Measurements from ENCODE around the gene MRGPRF.
A peak's percentile ranks its signal among the peaks of the same experiment; 100 is the strongest.

MRGPRF gene

GRCh38 chr11:69054397-69055211 is 41.6 kb upstream of the MRGPRF start:
- H3K27ac Mint-ChIP-seq = peak overlapping the region; percentile 67
- H3K4me1 Mint-ChIP-seq (ENCODE audit: low read depth) = peaks cover 88% of the 10 kb centered on the region
- H3K9me3 Mint-ChIP-seq = no peaks in the 10 kb centered on the region
- intact Hi-C loops (cut with micrococcal nuclease) = no loop called here
- H3K36me3 Mint-ChIP-seq (ENCODE audit: low read depth) = peaks cover 62% of the 10 kb centered on the region
- no peak overlapping the region for H3K4me3 Mint-ChIP-seq
- H3K27me3 Mint-ChIP-seq = no peaks in the 10 kb centered on the region

DNA sequence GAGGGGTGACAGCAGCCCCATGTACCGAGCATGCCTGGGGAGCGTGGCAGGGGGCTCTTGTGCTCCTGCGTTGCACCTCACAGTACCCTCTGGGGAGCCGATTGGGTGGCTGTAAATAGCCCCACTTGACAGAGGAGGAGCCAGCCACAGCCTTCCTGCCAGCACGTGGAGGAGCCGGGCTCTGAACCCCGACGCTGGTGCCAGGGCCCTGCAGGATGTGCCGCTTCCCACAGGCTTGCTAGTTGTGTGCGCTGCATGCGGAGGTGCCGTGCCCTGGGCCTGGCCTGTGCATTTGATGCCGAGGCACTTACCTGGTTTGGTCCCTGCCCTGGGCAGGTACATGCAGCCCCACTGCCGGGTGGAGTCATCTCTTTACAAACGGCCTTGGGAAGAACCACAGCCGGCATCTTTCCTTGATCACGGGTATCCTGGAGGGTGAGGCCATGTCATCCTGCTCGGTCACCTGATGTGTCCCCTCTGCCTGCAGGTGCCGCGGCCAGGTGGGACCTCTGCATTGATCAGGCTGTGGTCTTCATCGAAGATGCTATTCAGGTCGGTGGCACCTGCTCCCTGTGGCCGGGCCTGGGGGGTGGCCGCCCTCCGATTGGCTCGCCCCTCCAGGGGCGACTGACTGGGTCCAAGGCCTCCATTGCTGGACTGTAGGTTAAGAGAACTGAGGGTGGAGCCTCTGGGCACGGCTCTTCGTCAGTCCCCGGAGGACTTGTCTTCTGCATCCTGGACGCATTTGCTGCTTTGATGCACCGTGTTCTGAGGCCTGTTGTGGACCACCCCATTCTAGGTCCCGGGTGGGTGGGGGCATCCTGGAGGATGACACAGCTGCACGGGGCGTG is 40.7 kb upstream of the MRGPRF start:
- intact Hi-C loops (cut with micrococcal nuclease) = no loop called here

GRCh38 chr11:69053169-69053477 is 40.1 kb upstream of the MRGPRF start:
- peaks cover 66% of the 10 kb centered on the region for H3K36me3 Mint-ChIP-seq (ENCODE audit: low read depth)
- intact Hi-C loops (cut with micrococcal nuclease) = no loop called here
- peaks cover 84% of the 10 kb centered on the region for H3K4me1 Mint-ChIP-seq (ENCODE audit: low read depth)
- H3K27ac Mint-ChIP-seq = peak overlapping the region; percentile 41
- H3K4me3 Mint-ChIP-seq = no peak overlapping the region
- no peaks in the 10 kb centered on the region for H3K27me3 Mint-ChIP-seq
- no peaks in the 10 kb centered on the region for H3K9me3 Mint-ChIP-seq

More for the DNA sequence above, 40.7 kb upstream of the MRGPRF start:
- Mint-ChIP-seq H3K4me3 (no peak overlapping the region), H3K36me3 (ENCODE audit: low read depth) (peaks cover 66% of the 10 kb centered on the region), H3K27me3 (no peaks in the 10 kb centered on the region), H3K4me1 (ENCODE audit: low read depth) (peaks cover 86% of the 10 kb centered on the region), H3K27ac (peak overlapping the region; percentile 41), H3K9me3 (no peaks in the 10 kb centered on the region)

GRCh38 chr11:69052343-69053168 is 39.5 kb upstream of the MRGPRF start:
- intact Hi-C loops (cut with micrococcal nuclease) = no loop called here
- Mint-ChIP-seq H3K9me3 (no peaks in the 10 kb centered on the region), H3K4me1 (ENCODE audit: low read depth) (peaks cover 84% of the 10 kb centered on the region), H3K4me3 (no peak overlapping the region), H3K27me3 (no peaks in the 10 kb centered on the region), H3K27ac (peak overlapping the region; percentile 90), H3K36me3 (ENCODE audit: low read depth) (peaks cover 66% of the 10 kb centered on the region)

DNA sequence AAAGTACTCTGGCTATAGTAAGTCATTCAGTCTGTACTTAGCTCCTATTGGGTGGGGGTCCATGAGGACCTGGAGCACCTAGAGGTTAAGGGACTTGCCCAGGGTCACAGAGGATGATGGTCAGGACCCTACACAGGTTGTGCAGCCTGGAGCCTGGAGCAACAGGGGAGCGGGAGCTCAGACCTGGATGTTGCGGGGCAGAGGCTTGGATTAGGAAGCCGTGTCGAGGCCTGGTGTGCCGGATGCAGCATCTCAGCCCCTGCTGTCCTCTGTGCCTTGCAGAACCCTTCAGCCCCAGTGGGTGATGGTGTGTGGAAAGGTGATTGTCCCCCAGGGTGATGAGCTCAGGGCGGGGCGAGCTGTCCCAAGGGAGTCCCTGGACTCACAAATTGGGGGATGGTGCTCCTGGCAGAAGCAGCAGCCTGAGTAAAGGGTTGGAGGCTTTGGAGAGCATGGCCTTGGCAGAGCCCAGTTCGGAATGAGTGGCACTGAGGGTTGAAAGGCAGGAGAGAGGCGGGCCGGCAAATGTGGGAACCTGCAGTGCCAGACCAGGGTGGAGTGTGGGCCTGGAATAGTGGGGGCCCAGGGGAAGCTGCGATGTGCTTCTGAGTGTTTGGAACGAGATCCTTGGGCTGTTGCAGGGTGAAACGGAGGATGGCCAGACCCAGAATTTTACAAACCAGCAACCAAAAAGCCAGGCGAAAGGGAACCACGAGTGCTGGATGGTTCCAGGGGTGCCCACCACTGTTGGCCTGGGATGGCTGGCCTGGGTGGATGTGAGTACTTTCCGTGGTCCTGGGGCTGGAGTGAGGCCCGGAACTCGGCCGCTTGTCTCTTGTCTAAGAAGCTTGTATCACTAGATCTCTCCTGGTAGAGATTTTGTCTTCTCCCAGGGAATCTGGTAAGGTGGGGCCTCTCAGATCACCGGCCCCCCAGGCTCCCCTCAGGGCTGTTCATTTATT is 38.6 kb upstream of the MRGPRF start:
- intact Hi-C loops (cut with micrococcal nuclease) = no loop called here
- peak overlapping the region; percentile 90 for H3K27ac Mint-ChIP-seq
- no peaks in the 10 kb centered on the region for H3K27me3 Mint-ChIP-seq
- no peak overlapping the region for H3K4me3 Mint-ChIP-seq
- no peaks in the 10 kb centered on the region for H3K9me3 Mint-ChIP-seq
- peaks cover 66% of the 10 kb centered on the region for H3K36me3 Mint-ChIP-seq (ENCODE audit: low read depth)
- H3K4me1 Mint-ChIP-seq (ENCODE audit: low read depth) = peaks cover 83% of the 10 kb centered on the region

- Mint-ChIP-seq H3K27ac (peak overlapping the region; percentile 90), H3K4me1 (ENCODE audit: low read depth) (peaks cover 76% of the 10 kb centered on the region), H3K36me3 (ENCODE audit: low read depth) (peaks cover 59% of the 10 kb centered on the region), H3K27me3 (no peaks in the 10 kb centered on the region), H3K9me3 (no peaks in the 10 kb centered on the region), H3K4me3 (peak overlapping the region; percentile 26)
- intact Hi-C loops (cut with micrococcal nuclease) = no loop called here
These were observed 37.7 kb upstream of the MRGPRF start for GRCh38 chr11:69050592-69051380.

- H3K36me3 Mint-ChIP-seq (ENCODE audit: low read depth) = peaks cover 46% of the 10 kb centered on the region
- H3K27me3 Mint-ChIP-seq = no peaks in the 10 kb centered on the region
- no peaks in the 10 kb centered on the region for H3K9me3 Mint-ChIP-seq
- intact Hi-C loops (cut with micrococcal nuclease) = loop anchor here (5.0 kb wide), 3 partner anchors 33 to 122 kb away; no protein-coding TSS in a partner anchor
- H3K4me3 Mint-ChIP-seq = peak overlapping the region; percentile 76
- peaks cover 71% of the 10 kb centered on the region for H3K4me1 Mint-ChIP-seq (ENCODE audit: low read depth)
- peak overlapping the region; percentile 90 for H3K27ac Mint-ChIP-seq
These were observed 36.4 kb upstream of the MRGPRF start for GRCh38 chr11:69049490-69049867.

DNA sequence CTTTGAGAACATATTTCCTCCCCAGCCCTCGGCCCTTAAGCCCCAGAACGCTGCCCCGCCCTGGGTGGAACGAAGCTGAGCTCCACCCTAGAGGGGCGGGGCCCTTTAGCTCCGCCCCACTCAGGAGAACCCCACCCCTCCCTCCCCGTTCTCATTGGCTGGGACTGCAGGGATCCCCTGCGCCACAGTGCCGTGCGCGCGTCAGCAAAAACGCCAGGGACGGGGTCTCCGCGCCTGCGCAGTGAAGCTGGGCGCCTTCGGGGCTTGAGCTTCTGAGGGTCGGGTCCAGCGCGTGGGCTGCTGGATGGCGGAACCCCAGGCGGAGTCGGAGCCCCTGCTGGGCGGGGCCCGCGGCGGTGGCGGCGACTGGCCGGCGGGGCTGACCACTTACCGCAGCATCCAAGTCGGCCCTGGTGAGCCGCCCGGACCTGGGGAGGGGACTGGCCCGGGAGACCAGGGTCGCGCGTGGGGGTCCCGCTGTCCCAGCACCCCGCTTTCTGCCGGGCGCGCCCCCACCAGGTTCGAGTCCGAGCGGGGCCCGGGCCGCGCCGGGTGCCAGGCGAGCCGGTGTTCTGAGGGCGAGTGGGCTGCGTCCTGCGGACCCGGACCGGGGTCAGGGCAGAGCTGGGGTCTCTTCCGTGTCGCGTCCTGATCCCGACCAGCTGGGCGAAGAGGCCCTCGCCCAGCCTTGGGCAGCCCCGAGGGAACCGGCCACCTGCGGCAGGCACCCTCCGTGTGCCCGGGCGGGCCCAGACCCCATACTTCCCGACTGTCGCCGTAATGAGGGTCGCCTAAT is 35.8 kb upstream of the MRGPRF start, which contains the start of gene TPCN2:
TPCN2 (plus strand) TSS at position 239 of the 796 bp plus-strand sequence; CDS start at position 305, 66 bp downstream.
- Mint-ChIP-seq H3K27ac (peak within 1 kb of the TSS; percentile 90), H3K4me1 (ENCODE audit: low read depth) (peaks cover 71% of the 10 kb centered on the region), H3K27me3 (no peaks in the 10 kb centered on the region), H3K9me3 (no peaks in the 10 kb centered on the region), H3K4me3 (peak within 1 kb of the TSS; percentile 76), H3K36me3 (ENCODE audit: low read depth) (peaks cover 40% of the 10 kb centered on the region)
- intact Hi-C loops (cut with micrococcal nuclease) = loop anchor here (5.0 kb wide), 3 partner anchors 33 to 122 kb away; no protein-coding TSS in a partner anchor

DNA sequence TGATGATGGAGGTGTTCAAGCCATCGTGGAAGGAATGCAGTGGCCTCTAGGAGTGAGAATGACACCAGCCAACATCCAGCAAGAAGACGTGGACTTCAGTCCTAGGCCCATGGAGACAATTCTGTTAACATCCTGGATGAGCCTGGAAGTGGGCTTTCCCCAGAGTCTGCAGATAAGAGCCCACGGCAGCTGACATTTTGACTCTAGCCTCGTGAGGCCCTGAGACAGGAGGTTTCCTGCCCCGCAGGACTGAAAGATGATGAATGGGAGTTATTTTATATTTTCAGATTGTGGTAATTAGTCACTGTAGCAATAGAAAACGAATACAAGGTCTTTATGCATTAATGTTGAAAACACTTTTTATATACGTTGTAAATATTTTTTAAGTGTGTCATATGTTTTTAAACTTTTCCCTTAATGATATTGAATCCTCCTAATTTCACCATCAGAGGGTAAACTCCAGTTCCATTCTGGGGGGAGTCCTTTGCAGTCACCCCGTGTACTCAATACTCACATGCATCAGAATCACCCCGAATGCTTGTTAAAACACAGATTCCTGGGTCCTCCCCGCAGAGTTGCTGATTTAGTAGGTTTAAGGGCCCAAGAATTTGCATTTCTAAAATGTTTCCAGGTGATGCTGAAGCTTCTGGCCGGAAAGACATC is 35.1 kb upstream of the MRGPRF start:
- peak overlapping the region; percentile 90 for H3K27ac Mint-ChIP-seq
- no peaks in the 10 kb centered on the region for H3K9me3 Mint-ChIP-seq
- H3K27me3 Mint-ChIP-seq = no peaks in the 10 kb centered on the region
- H3K4me1 Mint-ChIP-seq (ENCODE audit: low read depth) = peaks cover 64% of the 10 kb centered on the region
- peaks cover 33% of the 10 kb centered on the region for H3K36me3 Mint-ChIP-seq (ENCODE audit: low read depth)
- intact Hi-C loops (cut with micrococcal nuclease) = loop anchor here (5.0 kb wide), 3 partner anchors 34 to 121 kb away; no protein-coding TSS in a partner anchor
- H3K4me3 Mint-ChIP-seq = peak overlapping the region; percentile 4

- Mint-ChIP-seq H3K36me3 (ENCODE audit: low read depth) (peaks cover under 1% of the 10 kb centered on the region), H3K27me3 (no peaks in the 10 kb centered on the region), H3K4me3 (no peak overlapping the region), H3K27ac (peak overlapping the region; percentile 52), H3K9me3 (no peaks in the 10 kb centered on the region), H3K4me1 (ENCODE audit: low read depth) (peaks cover 49% of the 10 kb centered on the region)
- intact Hi-C loops (cut with micrococcal nuclease) = loop anchor here (5.0 kb wide), 3 partner anchors 38 to 117 kb away; no protein-coding TSS in a partner anchor
These were observed 31.3 kb upstream of the MRGPRF start for GRCh38 chr11:69044111-69045013.
